Body of pancreas (tissue), 4 donors: Measurements from ENCODE around the gene ADGRB3. TPM values are rescaled to one million over a fixed set of nuclear protein-coding genes. Genes with fewer than 3 reads are reported as not detected.

Experiments
- ATAC-seq: fragments of 150-250 bp; one replicate; pipeline ENCODE4 v1.9.1; 2016
- DNase-seq, 4 donors: peaks; one replicate each; pipeline ENCODE4 v3.0.0-alpha.2; 2019
- H3K27ac ChIP-seq, 4 donors: fragments of 200-600 bp; sonication (generic); 1 replicate in 3 of 4; 2 replicates in 1 of 4; pipeline versions ENCODE4 v1.5.1 to v1.6.1; 2016 to 2019; ENCODE audit warnings: mild to moderate bottlenecking in 1 of 4, mixed read lengths in 1 of 4, moderate library complexity in 1 of 4
- H3K27me3 ChIP-seq, 2 donors: fragments of 200-600 bp; sonication (generic); one replicate each; pipeline ENCODE4 v1.6.0; 2016; ENCODE audit warnings: mild to moderate bottlenecking in 1 of 2
- H3K36me3 ChIP-seq, 2 donors: fragments of 200-600 bp; sonication (generic); replicated peaks in 1 of 2; 2 replicates each; pipeline ENCODE4 v1.5.1; 2016; ENCODE audit warnings: low read depth in 2 of 2; ENCODE audit not compliant: insufficient read depth in 1 of 2
- H3K4me1 ChIP-seq: fragments of 200-600 bp; sonication (generic); one replicate; pipeline ENCODE4 v1.6.0; 2016
- H3K4me3 ChIP-seq, 2 donors: fragments of 200-600 bp; sonication (generic); 1 replicate in 1 of 2; 2 replicates in 1 of 2; pipeline ENCODE4 v1.5.1; 2016 to 2019
- H3K9me3 ChIP-seq, 3 donors: fragments of 200-600 bp; sonication (generic); 1 replicate in 2 of 3; 2 replicates in 1 of 3; pipeline ENCODE4 v1.5.1; 2016
- POLR2A ChIP-seq, 3 donors: fragments of 450-650 bp; IDR thresholded peaks; one replicate each; pipeline ENCODE4 v1.6.1; 2016; ENCODE audit warnings: antibody characterized with exemption in 3 of 3, mild to moderate bottlenecking in 2 of 3
- WGBS, 2 donors: methylation state at CpG; one replicate each; pipeline ENCODE4 v1.1.5; 2017; 5-methylcytosine and 5-hydroxymethylcytosine counted together
- intact Hi-C: fragments of 100-400 bp; cut with DNase I; formaldehyde crosslinking; loops from one replicate; pipeline ENCODE4 v1.15.1; 2023
- total RNA-seq, 2 donors: library from RNA; depleted of rRNA; stranded (reverse); fragments of >200 nt; gene quantifications; one replicate each; pipeline ENCODE4 v1.1.0, GENCODE V29; 2016
- TF ChIP-seq, protein P1 (sequence below), 7 experiments: fragments of 450-650 bp in 4 of 7; fragments of 200-600 bp in 3 of 7; sonication (generic) in 3 of 7; IDR thresholded peaks; one replicate each; pipeline ENCODE4 v1.5.1; 2016 to 2019; ENCODE audit warnings: antibody characterized with exemption in 7 of 7

ADGRB3 gene
- total RNA-seq, 2 donors from 2014 or later: under 0.01 to 1.3 TPM

DNA sequence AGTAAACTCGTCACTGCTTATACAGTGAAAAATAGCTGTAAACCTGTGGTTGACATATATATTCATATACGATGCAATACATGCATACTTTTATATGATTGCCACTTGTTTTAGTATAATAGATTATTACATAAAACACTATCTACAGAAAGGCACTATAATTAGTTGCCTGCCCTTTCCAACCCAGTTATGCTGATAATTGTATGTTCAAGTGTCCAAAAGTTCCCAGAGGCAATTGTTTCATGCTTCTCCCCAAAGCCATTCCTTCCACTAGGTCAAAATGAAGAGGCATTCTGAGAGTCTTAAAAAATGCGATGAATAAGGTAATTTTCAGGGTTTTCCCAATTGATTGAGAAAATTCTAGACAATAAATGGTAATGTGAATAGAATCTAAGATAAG, 727.1 kb downstream of the ADGRB3 start:
- ATAC-seq (no peak), DNase-seq (no peak)
- H3K36me3 ChIP-seq: no peaks in the 10 kb centered on the region
- intact Hi-C loops: no loop called here
- H3K4me1 ChIP-seq: no peaks in the 10 kb centered on the region
- H3K9me3 ChIP-seq: no peaks in the 10 kb centered on the region
- no peak overlapping the region for H3K4me3 ChIP-seq
- no peak for TF ChIP-seq POLR2A (IDR thresholded peaks at IDR 0.05)
- TF ChIP-seq, protein P1, sequence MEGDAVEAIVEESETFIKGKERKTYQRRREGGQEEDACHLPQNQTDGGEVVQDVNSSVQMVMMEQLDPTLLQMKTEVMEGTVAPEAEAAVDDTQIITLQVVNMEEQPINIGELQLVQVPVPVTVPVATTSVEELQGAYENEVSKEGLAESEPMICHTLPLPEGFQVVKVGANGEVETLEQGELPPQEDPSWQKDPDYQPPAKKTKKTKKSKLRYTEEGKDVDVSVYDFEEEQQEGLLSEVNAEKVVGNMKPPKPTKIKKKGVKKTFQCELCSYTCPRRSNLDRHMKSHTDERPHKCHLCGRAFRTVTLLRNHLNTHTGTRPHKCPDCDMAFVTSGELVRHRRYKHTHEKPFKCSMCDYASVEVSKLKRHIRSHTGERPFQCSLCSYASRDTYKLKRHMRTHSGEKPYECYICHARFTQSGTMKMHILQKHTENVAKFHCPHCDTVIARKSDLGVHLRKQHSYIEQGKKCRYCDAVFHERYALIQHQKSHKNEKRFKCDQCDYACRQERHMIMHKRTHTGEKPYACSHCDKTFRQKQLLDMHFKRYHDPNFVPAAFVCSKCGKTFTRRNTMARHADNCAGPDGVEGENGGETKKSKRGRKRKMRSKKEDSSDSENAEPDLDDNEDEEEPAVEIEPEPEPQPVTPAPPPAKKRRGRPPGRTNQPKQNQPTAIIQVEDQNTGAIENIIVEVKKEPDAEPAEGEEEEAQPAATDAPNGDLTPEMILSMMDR (IDR thresholded peaks at IDR 0.05): no peak
- 56 to 64% methylated on average over 3 of the region's 3 CpGs for WGBS, 2 donors
- H3K27ac ChIP-seq: no peak overlapping the region
- no peaks in the 10 kb centered on the region for H3K27me3 ChIP-seq

DNA sequence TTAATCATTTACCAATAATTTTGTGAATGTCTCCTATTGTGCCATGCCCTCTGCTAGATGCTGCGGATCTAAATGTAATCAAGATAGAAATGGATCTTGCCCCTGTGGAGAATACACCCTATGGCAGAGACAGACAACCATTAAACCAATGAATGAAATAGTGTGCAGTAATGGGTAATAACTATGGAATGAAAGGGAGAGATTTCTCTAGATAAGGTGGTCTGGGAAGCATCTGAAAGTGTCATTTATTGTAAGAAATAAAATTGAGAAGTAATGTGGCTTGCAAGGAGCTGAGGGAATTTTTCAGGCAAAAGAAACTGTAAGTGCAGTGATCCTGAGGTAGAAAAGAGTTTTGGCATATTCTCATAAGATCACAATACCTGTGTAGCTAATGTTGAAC, 731.7 kb downstream of the ADGRB3 start:
- WGBS, 2 donors: 70 to 82% methylated on average over 1 of the region's 1 CpG
- ATAC-seq (no peak), DNase-seq (no peak)
- no peak overlapping the region for H3K27ac ChIP-seq
- TF ChIP-seq POLR2A (IDR thresholded peaks at IDR 0.05): no peak
- TF ChIP-seq, protein P1 (IDR thresholded peaks at IDR 0.05): no peak
- H3K4me1 ChIP-seq: no peaks in the 10 kb centered on the region
- intact Hi-C loops: no loop called here
- no peaks in the 10 kb centered on the region for H3K27me3 ChIP-seq
- no peaks in the 10 kb centered on the region for H3K36me3 ChIP-seq
- no peak overlapping the region for H3K4me3 ChIP-seq
- H3K9me3 ChIP-seq: no peaks in the 10 kb centered on the region

DNA sequence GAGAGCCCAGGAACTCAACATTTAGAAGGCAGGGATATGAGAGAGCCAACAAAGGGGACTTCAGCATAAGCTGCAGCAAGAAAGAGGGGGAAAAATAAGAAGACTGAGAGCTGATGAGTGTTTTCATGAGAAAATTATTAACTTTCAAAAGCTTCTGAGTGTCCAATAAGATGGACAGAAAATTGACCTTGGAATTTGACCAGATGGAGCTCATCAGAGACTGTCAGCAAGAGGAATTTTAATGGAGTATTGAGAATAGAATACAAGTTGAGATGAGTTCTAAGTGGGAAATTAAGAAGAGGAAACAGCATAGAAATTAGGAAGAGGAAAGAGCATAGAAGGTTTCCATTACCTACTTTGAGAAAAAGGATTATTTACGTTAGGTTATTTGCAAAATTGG, 733.5 kb downstream of the ADGRB3 start:
- ATAC-seq (no peak), DNase-seq (no peak)
- intact Hi-C loops: no loop called here
- no peak overlapping the region for H3K4me3 ChIP-seq
- no peaks in the 10 kb centered on the region for H3K4me1 ChIP-seq
- TF ChIP-seq, protein P1 (IDR thresholded peaks at IDR 0.05): no peak
- no peak for TF ChIP-seq POLR2A (IDR thresholded peaks at IDR 0.05)
- H3K36me3 ChIP-seq: no peaks in the 10 kb centered on the region
- H3K9me3 ChIP-seq: no peaks in the 10 kb centered on the region
- no peaks in the 10 kb centered on the region for H3K27me3 ChIP-seq
- no peak overlapping the region for H3K27ac ChIP-seq
- 44 to 51% methylated on average over 1 of the region's 1 CpG for WGBS, 2 donors

DNA sequence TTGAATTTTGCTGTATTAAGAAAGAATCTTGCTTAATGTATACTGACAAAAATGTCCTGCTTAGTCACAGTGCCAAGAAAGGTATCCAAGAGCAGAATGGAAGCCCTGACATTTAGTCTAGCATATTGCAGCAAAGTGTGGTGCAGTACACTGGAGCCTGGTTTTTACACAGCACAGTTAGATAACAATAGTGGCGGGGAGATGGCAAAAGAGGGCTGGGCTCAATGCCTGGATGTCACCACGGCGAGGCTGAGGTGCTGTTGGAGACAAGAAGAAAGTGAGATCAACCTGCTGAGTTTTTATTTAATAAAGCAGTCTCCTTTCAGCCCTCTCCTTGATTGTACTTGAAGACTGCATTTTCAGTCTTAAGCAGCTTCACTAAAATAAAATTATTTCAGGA, 735.7 kb downstream of the ADGRB3 start:
- no peaks in the 10 kb centered on the region for H3K36me3 ChIP-seq
- 38 to 59% methylated on average over 3 of the region's 3 CpGs for WGBS, 2 donors
- no peak overlapping the region for H3K4me3 ChIP-seq
- no peak overlapping the region for H3K27ac ChIP-seq
- H3K27me3 ChIP-seq: no peaks in the 10 kb centered on the region
- H3K4me1 ChIP-seq: no peaks in the 10 kb centered on the region
- ATAC-seq (no peak), DNase-seq (no peak)
- H3K9me3 ChIP-seq: no peaks in the 10 kb centered on the region
- no peak for TF ChIP-seq POLR2A (IDR thresholded peaks at IDR 0.05)
- TF ChIP-seq, protein P1 (IDR thresholded peaks at IDR 0.05): no peak
- intact Hi-C loops: no loop called here

DNA sequence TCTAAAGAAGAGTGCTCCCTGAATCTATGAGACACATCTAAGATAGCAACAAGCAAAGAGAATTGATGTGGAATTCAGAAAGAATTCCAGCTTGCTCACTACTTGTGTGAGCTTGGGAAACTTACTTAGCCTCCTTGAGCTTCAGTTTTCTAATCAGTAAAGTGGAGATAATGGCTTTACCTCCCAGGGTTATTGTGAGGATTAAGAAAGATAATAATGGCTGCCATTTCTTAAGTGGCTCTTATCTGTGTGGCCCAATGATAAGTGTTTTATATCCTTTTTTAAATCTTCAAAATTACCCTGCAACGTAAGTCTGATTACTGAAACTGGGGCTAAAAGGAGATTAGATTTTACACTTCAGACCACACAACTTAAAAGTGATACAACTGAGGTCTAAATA, 743.2 kb downstream of the ADGRB3 start:
- TF ChIP-seq, protein P1 (IDR thresholded peaks at IDR 0.05): no peak
- H3K36me3 ChIP-seq: no peaks in the 10 kb centered on the region
- H3K27me3 ChIP-seq: no peaks in the 10 kb centered on the region
- 39 to 43% methylated on average over 1 of the region's 1 CpG for WGBS, 2 donors
- H3K9me3 ChIP-seq: no peaks in the 10 kb centered on the region
- no peaks in the 10 kb centered on the region for H3K4me1 ChIP-seq
- H3K4me3 ChIP-seq: no peak overlapping the region
- no peak for ATAC-seq
- intact Hi-C loops: no loop called here
- no peak overlapping the region for H3K27ac ChIP-seq
- no peak for DNase-seq
